Glutamatergic neuron (in vitro differentiated cells): ENCODE results near the gene CNNM1. TPM values are rescaled to one million over a fixed set of nuclear protein-coding genes. Genes with fewer than 3 reads are reported as not detected.

ENCODE experiments used
- DNase-seq: peaks from one replicate; pipeline ENCODE4 v3.0.0; 2022
- H3K27ac Mint-ChIP-seq: one replicate; pipeline ENCODE4 v1.8.0; 2020; ENCODE audit warnings: mild to moderate bottlenecking, mixed read lengths, inconsistent platforms; ENCODE audit not compliant: unreplicated experiment
- H3K27me3 Mint-ChIP-seq: one replicate; pipeline ENCODE4 v1.8.0; 2020; ENCODE audit warnings: mild to moderate bottlenecking, moderate library complexity, mixed read lengths, inconsistent platforms; ENCODE audit not compliant: unreplicated experiment
- H3K36me3 Mint-ChIP-seq: one replicate; pipeline ENCODE4 v1.8.0; 2020; ENCODE audit warnings: mild to moderate bottlenecking, mixed read lengths, inconsistent platforms; ENCODE audit not compliant: unreplicated experiment
- H3K4me1 Mint-ChIP-seq: one replicate; pipeline ENCODE4 v1.8.0; 2020; ENCODE audit warnings: mild to moderate bottlenecking, low read depth, mixed read lengths, inconsistent platforms; ENCODE audit not compliant: unreplicated experiment
- H3K4me3 Mint-ChIP-seq: one replicate; pipeline ENCODE4 v1.8.0; 2020; ENCODE audit warnings: mild to moderate bottlenecking, mixed read lengths, inconsistent platforms; ENCODE audit not compliant: unreplicated experiment
- H3K9me3 Mint-ChIP-seq: one replicate; pipeline ENCODE4 v1.8.0; 2020; ENCODE audit warnings: mild to moderate bottlenecking, moderate library complexity, mixed read lengths, inconsistent platforms; ENCODE audit not compliant: unreplicated experiment
- CTCF ChIP-seq: fragments of 200-600 bp; sonication (generic); IDR thresholded peaks from one replicate; pipeline ENCODE4 v1.5.0; 2021; ENCODE audit not compliant: partially characterized antibody, unreplicated experiment
- total RNA-seq: library from RNA; stranded (reverse); fragmentation: NEBNext Ultra II Directional; extraction: Animal tissue kit (Norgen Biotek cat#: 25700); gene quantifications from one replicate; pipeline ENCODE4 v1.2.1, GENCODE V29; 2021; ENCODE audit not compliant: unreplicated experiment

CNNM1 gene
- total RNA-seq, 1 donor from 2014 or later = 0.10 TPM

DNA sequence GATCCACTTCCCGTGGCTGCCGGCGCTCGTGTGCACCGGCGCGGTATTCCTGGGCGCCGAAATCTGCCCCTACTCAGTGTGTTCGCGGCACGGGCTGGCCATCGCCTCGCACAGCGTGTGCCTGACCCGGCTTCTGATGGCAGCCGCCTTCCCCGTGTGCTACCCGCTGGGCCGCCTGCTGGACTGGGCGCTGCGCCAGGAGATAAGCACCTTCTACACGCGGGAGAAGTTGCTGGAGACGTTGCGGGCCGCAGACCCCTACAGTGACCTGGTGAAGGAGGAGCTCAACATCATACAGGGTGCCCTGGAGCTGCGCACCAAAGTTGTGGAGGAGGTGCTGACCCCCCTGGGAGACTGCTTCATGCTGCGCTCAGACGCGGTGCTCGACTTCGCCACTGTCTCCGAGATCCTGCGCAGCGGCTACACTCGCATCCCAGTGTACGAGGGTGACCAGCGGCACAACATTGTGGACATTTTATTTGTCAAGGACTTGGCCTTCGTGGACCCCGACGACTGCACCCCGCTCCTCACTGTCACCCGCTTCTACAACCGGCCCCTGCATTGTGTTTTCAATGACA, 1.3 kb downstream of the CNNM1 start:
- Mint-ChIP-seq H3K27me3 (peaks cover 21% of the 10 kb centered on the region), H3K9me3 (peaks cover 7% of the 10 kb centered on the region)

GRCh38 chr10:99331207-99331803, 2.1 kb downstream of the CNNM1 start:
- H3K4me3 Mint-ChIP-seq = peak overlapping the region; percentile 37
- no peak overlapping the region for H3K27ac Mint-ChIP-seq
- peaks cover 21% of the 10 kb centered on the region for H3K27me3 Mint-ChIP-seq
- peaks cover 7% of the 10 kb centered on the region for H3K9me3 Mint-ChIP-seq
- DNase-seq = no peak
- peaks cover 4% of the 10 kb centered on the region for H3K36me3 Mint-ChIP-seq
- TF ChIP-seq CTCF = no peak
- H3K4me1 Mint-ChIP-seq = no peaks in the 10 kb centered on the region

More for the DNA sequence above, 1.3 kb downstream of the CNNM1 start:
- Mint-ChIP-seq H3K4me1 (no peaks in the 10 kb centered on the region), H3K27ac (no peak overlapping the region), H3K36me3 (peaks cover 4% of the 10 kb centered on the region), H3K4me3 (peak overlapping the region; percentile 37)
- no peak for DNase-seq
- TF ChIP-seq CTCF = no peak

- Mint-ChIP-seq H3K9me3 (no peaks in the 10 kb centered on the region), H3K36me3 (no peaks in the 10 kb centered on the region), H3K27me3 (no peaks in the 10 kb centered on the region), H3K4me1 (no peaks in the 10 kb centered on the region), H3K4me3 (no peak overlapping the region), H3K27ac (no peak overlapping the region)
- TF ChIP-seq CTCF = no peak
- no peak for DNase-seq
These were observed 8.2 kb downstream of the CNNM1 start for GRCh38 chr10:99337311-99337811.

- Mint-ChIP-seq H3K36me3 (no peaks in the 10 kb centered on the region), H3K4me3 (no peak overlapping the region), H3K27me3 (no peaks in the 10 kb centered on the region), H3K9me3 (no peaks in the 10 kb centered on the region), H3K4me1 (no peaks in the 10 kb centered on the region), H3K27ac (no peak overlapping the region)
- TF ChIP-seq CTCF = no peak
- DNase-seq = no peak
These were observed 8.7 kb downstream of the CNNM1 start for GRCh38 chr10:99337901-99338300.

- no peak for TF ChIP-seq CTCF
- no peak overlapping the region for H3K4me3 Mint-ChIP-seq
- no peak for DNase-seq
- H3K9me3 Mint-ChIP-seq = no peaks in the 10 kb centered on the region
- no peaks in the 10 kb centered on the region for H3K36me3 Mint-ChIP-seq
- no peak overlapping the region for H3K27ac Mint-ChIP-seq
- H3K27me3 Mint-ChIP-seq = no peaks in the 10 kb centered on the region
- no peaks in the 10 kb centered on the region for H3K4me1 Mint-ChIP-seq
These were observed 9.9 kb downstream of the CNNM1 start for GRCh38 chr10:99339077-99339476.
